Measurements from ENCODE around the gene TMEM51.

The TMEM51 gene

DNA sequence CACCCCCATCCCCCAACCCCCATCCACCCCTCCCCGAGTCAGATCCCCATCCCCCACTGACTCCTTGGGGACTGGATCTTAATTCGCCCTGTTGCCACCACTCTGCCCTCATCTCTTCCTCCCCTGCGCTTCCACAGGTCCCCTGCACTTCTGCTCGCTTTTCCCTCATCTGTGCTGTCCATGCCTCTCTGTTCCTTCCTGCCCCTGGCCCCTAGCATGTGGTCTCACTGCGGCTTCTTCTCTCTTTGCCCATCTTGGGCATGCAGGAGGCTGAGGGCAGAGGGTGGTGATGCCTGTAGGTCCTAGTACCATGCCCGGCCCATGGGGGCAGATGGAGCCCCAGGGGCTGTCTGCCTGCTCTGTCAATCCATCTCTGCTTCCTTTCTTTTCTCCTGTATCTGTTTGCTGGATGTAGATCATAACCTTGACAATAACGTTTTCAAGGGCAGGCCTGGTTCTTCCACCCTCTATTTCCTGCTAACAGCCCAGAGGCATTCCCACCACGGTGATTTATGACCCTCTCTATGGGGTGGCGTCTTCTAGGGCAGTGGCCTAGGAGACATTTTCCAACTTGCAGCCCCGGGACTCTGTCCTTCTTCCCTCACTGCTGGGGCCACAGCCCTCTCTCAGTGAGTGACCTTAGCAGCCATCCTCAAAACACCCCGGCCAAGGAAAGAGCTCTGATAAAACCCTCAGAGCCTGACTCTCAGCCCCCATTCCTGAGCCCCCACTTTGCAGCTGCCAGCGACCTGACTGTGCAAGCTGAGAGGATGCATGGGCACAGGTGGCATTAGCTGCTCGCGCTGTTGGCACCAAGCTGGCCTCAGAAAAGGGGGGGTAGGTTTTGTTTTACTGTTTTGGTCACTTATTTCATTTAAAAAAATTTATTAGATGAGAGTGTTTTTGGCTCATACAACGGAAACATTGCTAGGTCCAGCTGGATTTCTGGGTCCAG is 33.9 kb downstream of the TMEM51 start:
- no peak overlapping the region for H3K4me3 ChIP-seq (ENCODE audit: low read depth, low read length)
- TF ChIP-seq, protein P1, sequence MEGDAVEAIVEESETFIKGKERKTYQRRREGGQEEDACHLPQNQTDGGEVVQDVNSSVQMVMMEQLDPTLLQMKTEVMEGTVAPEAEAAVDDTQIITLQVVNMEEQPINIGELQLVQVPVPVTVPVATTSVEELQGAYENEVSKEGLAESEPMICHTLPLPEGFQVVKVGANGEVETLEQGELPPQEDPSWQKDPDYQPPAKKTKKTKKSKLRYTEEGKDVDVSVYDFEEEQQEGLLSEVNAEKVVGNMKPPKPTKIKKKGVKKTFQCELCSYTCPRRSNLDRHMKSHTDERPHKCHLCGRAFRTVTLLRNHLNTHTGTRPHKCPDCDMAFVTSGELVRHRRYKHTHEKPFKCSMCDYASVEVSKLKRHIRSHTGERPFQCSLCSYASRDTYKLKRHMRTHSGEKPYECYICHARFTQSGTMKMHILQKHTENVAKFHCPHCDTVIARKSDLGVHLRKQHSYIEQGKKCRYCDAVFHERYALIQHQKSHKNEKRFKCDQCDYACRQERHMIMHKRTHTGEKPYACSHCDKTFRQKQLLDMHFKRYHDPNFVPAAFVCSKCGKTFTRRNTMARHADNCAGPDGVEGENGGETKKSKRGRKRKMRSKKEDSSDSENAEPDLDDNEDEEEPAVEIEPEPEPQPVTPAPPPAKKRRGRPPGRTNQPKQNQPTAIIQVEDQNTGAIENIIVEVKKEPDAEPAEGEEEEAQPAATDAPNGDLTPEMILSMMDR (IDR thresholded peaks at IDR 0.05; ENCODE audit: borderline replicate concordance, insufficient read depth, low read depth, low read length), result no peak

- H3K4me3 ChIP-seq (ENCODE audit: low read depth, low read length), result no peak overlapping the region
- TF ChIP-seq, protein P1 (IDR thresholded peaks at IDR 0.05; ENCODE audit: borderline replicate concordance, insufficient read depth, low read depth, low read length), result no peak
Measured at GRCh38 chr1:15188130-15188524, 34.6 kb downstream of the TMEM51 start.

GRCh38 chr1:15188678-15189077 is 35.1 kb downstream of the TMEM51 start:
- H3K4me3 ChIP-seq (ENCODE audit: low read depth, low read length), result no peak overlapping the region
- TF ChIP-seq, protein P1 (IDR thresholded peaks at IDR 0.05; ENCODE audit: borderline replicate concordance, insufficient read depth, low read depth, low read length), result no peak

GRCh38 chr1:15189692-15190370 is 36.3 kb downstream of the TMEM51 start:
- TF ChIP-seq, protein P1 (IDR thresholded peaks at IDR 0.05; ENCODE audit: borderline replicate concordance, insufficient read depth, low read depth, low read length), result no peak
- H3K4me3 ChIP-seq (ENCODE audit: low read depth, low read length), result no peak overlapping the region

- TF ChIP-seq, protein P1 (IDR thresholded peaks at IDR 0.05; ENCODE audit: borderline replicate concordance, insufficient read depth, low read depth, low read length), result no peak
- no peak overlapping the region for H3K4me3 ChIP-seq (ENCODE audit: low read depth, low read length)
Measured at GRCh38 chr1:15191267-15191666, 37.7 kb downstream of the TMEM51 start.

- TF ChIP-seq, protein P1 (IDR thresholded peaks at IDR 0.05; ENCODE audit: borderline replicate concordance, insufficient read depth, low read depth, low read length), result no peak
- H3K4me3 ChIP-seq (ENCODE audit: low read depth, low read length), result no peak overlapping the region
Measured at GRCh38 chr1:15191770-15192169, 38.2 kb downstream of the TMEM51 start.

All from GM12875 (cell line).